ENCODE measurements around the gene PLXNA4. TPM values are rescaled to one million over a fixed set of nuclear protein-coding genes. Genes with fewer than 3 reads are reported as not detected.

PLXNA4 gene
- total and polyA plus RNA-seq, 9 of the 15 experiments (the other 6 are each of a cell fraction or from before 2014, with no cell fraction given) = under 0.01 to 0.09 TPM; not detected in 7

DNA sequence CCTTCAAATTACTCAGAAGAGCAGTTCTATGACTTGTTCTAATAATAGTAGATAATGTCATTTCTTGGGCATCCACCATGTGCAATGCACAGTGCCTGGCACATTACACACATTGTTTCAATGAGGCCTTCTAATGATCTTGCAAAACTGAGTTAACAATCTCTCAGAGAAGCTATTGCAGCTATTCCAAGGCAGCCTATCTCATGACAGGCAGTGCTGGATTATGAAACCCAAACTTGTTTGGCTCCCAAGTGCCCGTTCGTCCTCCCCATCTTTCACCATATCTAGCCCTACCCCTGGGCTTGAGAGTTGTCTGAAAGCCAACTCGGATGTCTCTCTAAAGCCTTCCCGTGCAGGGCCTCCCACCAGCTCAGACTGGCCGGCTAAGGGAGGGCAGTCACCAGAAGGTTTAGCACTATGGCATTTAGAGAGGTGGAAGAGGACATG, 405.1 kb downstream of the PLXNA4 start:
- H4K20me1 ChIP-seq (replicated peaks; ENCODE audit: control insufficient read depth, insufficient read depth, low read length) = 0 out of 2 replicates have a peak, but pooled peaks cover under 1% of the 10 kb centered on the region
- in situ Hi-C loops (cut with MboI) (no loop called here), intact Hi-C loops (cut with micrococcal nuclease) (no loop called here)
- no peaks in the 10 kb centered on the region for H3K79me2 ChIP-seq (ENCODE audit: control insufficient read depth, insufficient read depth, low read length)
- ChIA-PET POLR2A (interaction anchor here (1.4 kb wide), 1 partner anchor 58 kb away, joined by 3 read pairs; no protein-coding TSS in a partner anchor), CTCF (ENCODE audit: low intra/inter-chr PET ratio) (no interaction called here)
- FAIRE-seq = no peak
- H3K4me1 ChIP-seq (replicated peaks in 1 of 2; ENCODE audit: control insufficient read depth in 2 of 2, insufficient read depth in 2 of 2, low read length in 2 of 2) = no peaks in the 10 kb centered on the region; a peak in 1 of 5 replicates
- no TSS peak for BruUV-seq (replicated peaks)
- H3K9me1 ChIP-seq (ENCODE audit: control insufficient read depth, insufficient read depth, low read length) = no peaks in the 10 kb centered on the region
- DNase-seq (ENCODE audit: extremely low read depth in 1 of 4, low spot score in 3 of 4) = no peak
- peaks cover 10 to 33% of the 10 kb centered on the region in 2 experiments for H3K27me3 ChIP-seq (ENCODE audit: control insufficient read depth in 2 of 2, insufficient read depth in 2 of 2, low read length in 2 of 2)
- H3K9me3 ChIP-seq (replicated peaks; ENCODE audit: control insufficient read depth, insufficient read depth, low read depth, low read length) = no peaks in the 10 kb centered on the region
- ATAC-seq = no peak
- H2AFZ ChIP-seq (ENCODE audit: low read depth, low read length) = no peak overlapping the region
- no peak overlapping the region for H3K27ac ChIP-seq (ENCODE audit: extremely low read depth, low read depth, low read length)
- no peaks in the 10 kb centered on the region for H3K36me3 ChIP-seq (ENCODE audit: control insufficient read depth, insufficient read depth, low read length)
- no peak for TF ChIP-seq RBM22 (IDR thresholded peaks at IDR 0.05; ENCODE audit: low read depth, low read length, poor library complexity, severe bottlenecking)
- no peak for TF ChIP-seq PCBP2 (IDR thresholded peaks at IDR 0.05; ENCODE audit: low read depth, low read length, poor library complexity, severe bottlenecking)
- no peak for TF ChIP-seq RHOXF2B (CRISPR knock-in tag; conservative IDR thresholded peaks at IDR 0.05)
- TF ChIP-seq, protein P1, sequence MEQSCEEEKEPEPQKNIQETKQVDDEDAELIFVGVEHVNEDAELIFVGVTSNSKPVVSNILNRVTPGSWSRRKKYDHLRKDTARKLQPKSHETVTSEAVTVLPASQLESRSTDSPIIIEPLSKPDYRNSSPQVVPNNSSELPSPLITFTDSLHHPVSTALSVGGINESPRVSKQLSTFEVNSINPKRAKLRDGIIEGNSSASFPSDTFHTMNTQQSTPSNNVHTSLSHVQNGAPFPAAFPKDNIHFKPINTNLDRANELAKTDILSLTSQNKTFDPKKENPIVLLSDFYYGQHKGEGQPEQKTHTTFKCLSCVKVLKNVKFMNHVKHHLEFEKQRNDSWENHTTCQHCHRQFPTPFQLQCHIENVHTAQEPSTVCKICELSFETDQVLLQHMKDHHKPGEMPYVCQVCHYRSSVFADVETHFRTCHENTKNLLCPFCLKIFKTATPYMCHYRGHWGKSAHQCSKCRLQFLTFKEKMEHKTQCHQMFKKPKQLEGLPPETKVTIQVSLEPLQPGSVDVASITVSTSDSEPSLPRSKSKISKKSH (CRISPR knock-in tag; IDR thresholded peaks at IDR 0.05) = no peak
- TF ChIP-seq TAF1 (IDR thresholded peaks at IDR 0.05; ENCODE audit: control insufficient read depth, extremely low read depth, insufficient read depth, low read length, severe bottlenecking) = no peak
- no peak for TF ChIP-seq BRCA1 (IDR thresholded peaks at IDR 0.05)
- no peak for TF ChIP-seq BRCA1 (CRISPR knock-in tag; IDR thresholded peaks at IDR 0.05)
- no peak for TF ChIP-seq IRF2 (CRISPR knock-in tag; IDR thresholded peaks at IDR 0.05)
- no peak overlapping the region for H3K4me2 ChIP-seq (ENCODE audit: insufficient read depth, low read length)
- under 1% methylated on average over 5 of the region's 5 CpGs for WGBS (ENCODE audit: insufficient coverage, low coverage, missing lambda C conversion rate)
- no peak overlapping the region for H3K9ac ChIP-seq (ENCODE audit: insufficient read depth in 1 of 2, low read depth in 2 of 2, low read length in 2 of 2)
- H3K4me3 ChIP-seq = no peak overlapping the region
